Panc1 (cell line): ENCODE measurements around the gene ADCY2. TPM values are rescaled to one million over a fixed set of nuclear protein-coding genes. Genes with fewer than 3 reads are reported as not detected.

Experiments used
- ATAC-seq: fragments of 200-7000 bp; cut with Tn5 transposase; 2 replicates; pipeline ENCODE4 v1.9.1; 2020; ENCODE audit warnings: mild to moderate bottlenecking, moderate library complexity
- BruUV-seq: library from RNA; stranded (reverse); fragments of 400-500 nt; replicated peaks from 2 replicates; lab custom pipeline; 2021; lab: Mats Ljungman, UMichigan
- CTCF ChIA-PET: fragments of 300-600 bp; sonication (Branson Sonifier 250); formaldehyde crosslinking; loops from one replicate; lab custom pipeline; 2022; ENCODE audit warnings: antibody characterized with exemption; lab: Charles Lee
- POLR2A ChIA-PET: fragments of 300-600 bp; sonication (Branson Sonifier 250); formaldehyde crosslinking; loops from one replicate; lab custom pipeline; 2022; ENCODE audit warnings: antibody characterized with exemption; lab: Charles Lee
- DNase-seq: peaks from one replicate; pipeline ENCODE4 v3.0.0-alpha.2; 2010; ENCODE audit warnings: low read depth, low spot score
- H3K27ac ChIP-seq: 2 replicates; pipeline ENCODE4 v1.5.1; 2011; ENCODE audit warnings: mild to moderate bottlenecking, low read length, inconsistent platforms
- H3K27me3 ChIP-seq: fragments of 200-500 bp; sonication (Bioruptor generic); 2 replicates; pipeline ENCODE4 v1.6.0; 2014; ENCODE audit warnings: low read length, inconsistent platforms; ENCODE audit not compliant: control insufficient read depth, insufficient read depth
- H3K36me3 ChIP-seq: fragments of 200-500 bp; sonication (Bioruptor generic); 2 replicates; pipeline ENCODE4 v1.5.1; 2014; ENCODE audit warnings: inconsistent platforms, mild to moderate bottlenecking, low read length, moderate library complexity; ENCODE audit not compliant: control insufficient read depth, insufficient read depth
- H3K4me1 ChIP-seq: 2 replicates; pipeline ENCODE4 v1.5.1; 2011; ENCODE audit warnings: inconsistent platforms, mild to moderate bottlenecking, low read length, moderate library complexity; ENCODE audit not compliant: control insufficient read depth, insufficient read depth
- H3K4me3 ChIP-seq, 2 experiments: 2 replicates each; pipeline ENCODE4 v1.5.1; 2011 to 2012; ENCODE audit warnings: low read depth in 2 of 2, low read length in 2 of 2, mild to moderate bottlenecking in 2 of 2, inconsistent platforms in 1 of 2, moderate library complexity in 1 of 2
- H3K9me3 ChIP-seq: fragments of 200-500 bp; sonication (Bioruptor generic); 2 replicates; pipeline ENCODE4 v1.5.1; 2014; ENCODE audit warnings: low read depth, mild to moderate bottlenecking, inconsistent platforms, low read length, moderate library complexity; ENCODE audit not compliant: control insufficient read depth, insufficient read depth
- CTCF ChIP-seq: fragments of 450-650 bp; IDR thresholded peaks from 2 replicates; pipeline ENCODE4 v1.5.1; 2017; ENCODE audit warnings: mild to moderate bottlenecking
- POLR2AphosphoS5 ChIP-seq: IDR thresholded peaks from 2 replicates; pipeline ENCODE4 v1.6.1; 2012; ENCODE audit warnings: mild to moderate bottlenecking, low read depth, low read length, moderate library complexity
- SIN3A ChIP-seq: IDR thresholded peaks from 2 replicates; pipeline ENCODE4 v1.6.1; 2012; ENCODE audit warnings: low read depth, mild to moderate bottlenecking, low read length, moderate library complexity, borderline replicate concordance; ENCODE audit not compliant: insufficient read depth
- TCF7L2 ChIP-seq: IDR thresholded peaks from 2 replicates; pipeline ENCODE4 v1.6.1; 2011; ENCODE audit warnings: mild to moderate bottlenecking, low read depth, low read length, inconsistent platforms
- in situ Hi-C: cut with HindIII; loops from 2 replicates; pipeline ENCODE4 v1.10.0; 2016; ENCODE audit warnings: low sequenced_read_pairs, low pct_unique_long_range_greater_than_20kb
- intact Hi-C: fragments of 100-400 bp; cut with micrococcal nuclease; formaldehyde crosslinking; loops from one replicate; pipeline ENCODE4 v1.10.0; 2022; ENCODE audit not compliant: unreplicated experiment
- total RNA-seq: library from RNA; stranded (reverse); gene quantifications from one replicate; pipeline ENCODE4 v1.2.1, GENCODE V29; 2021; ENCODE audit not compliant: unreplicated experiment
- TF ChIP-seq, protein P1 (sequence below), 2 experiments: IDR thresholded peaks; 2 replicates each; pipeline ENCODE4 v1.6.1; 2011 to 2012; ENCODE audit warnings: low read depth in 2 of 2, control low read depth in 1 of 2, low read length in 1 of 2, mild to moderate bottlenecking in 1 of 2, moderate library complexity in 1 of 2; ENCODE audit not compliant: insufficient read depth in 1 of 2

ADCY2 gene
- total RNA-seq, 1 experiment from 2014 or later = 0.13 TPM

DNA sequence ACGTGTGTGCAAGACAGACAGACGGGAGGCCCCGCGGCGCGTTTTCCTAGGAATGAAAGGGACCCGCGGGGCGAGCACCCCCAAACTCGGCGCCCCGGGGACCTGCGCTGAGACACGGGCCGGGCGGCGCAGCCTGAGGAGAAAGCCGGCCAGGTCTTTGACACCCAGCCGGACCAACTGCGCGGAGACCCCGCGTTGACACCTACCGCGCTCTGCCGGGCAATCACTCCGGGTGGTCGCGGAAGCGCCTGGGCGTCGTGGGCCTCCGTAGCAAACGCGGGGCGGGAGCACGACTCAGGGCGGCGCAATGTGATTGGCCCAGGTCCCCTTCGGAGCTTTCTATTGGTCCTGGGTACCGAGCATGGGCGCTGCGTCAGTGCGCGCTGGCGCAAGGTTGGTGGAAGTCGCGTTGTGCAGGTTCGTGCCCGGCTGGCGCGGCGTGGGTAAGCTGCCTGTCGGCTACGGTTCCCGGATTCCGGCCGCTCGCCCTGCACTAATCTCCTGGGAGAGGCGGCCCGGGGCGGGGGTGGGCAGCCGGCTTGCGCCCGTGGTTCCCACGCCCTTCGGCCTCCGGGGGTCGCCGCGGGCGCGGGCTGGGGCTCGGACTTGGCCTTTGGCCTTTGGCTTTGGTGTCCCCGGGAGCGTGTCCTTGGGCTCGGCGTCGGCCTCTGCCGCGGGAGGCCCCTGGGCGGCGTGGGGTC lies 473.0 kb downstream of the ADCY2 start, which contains the start of the genes FASTKD3 and MTRR:
TSS of gene FASTKD3 (minus strand) at position 259 of the 701 bp plus-strand sequence. CDS start 948 bp downstream, outside the sequence.
TSS of gene MTRR (plus strand) at position 376 of the 701 bp plus-strand sequence. CDS start 1,647 bp downstream, outside the sequence.
- Histone ChIP-seq H3K27ac (peak within 1 kb of the TSS; percentile 94), H3K4me3 (peak within 1 kb of the TSS; percentile 73 to 80), H3K9me3 (no peaks in the 10 kb centered on the region), H3K27me3 (no peaks in the 10 kb centered on the region), H3K36me3 (peaks cover 26% of the 10 kb centered on the region), H3K4me1 (peaks cover 25% of the 10 kb centered on the region)
- ChIA-PET POLR2A (interaction anchor here (0.7 kb wide), 1 partner anchor 599 kb away, joined by 3 read pairs; no protein-coding TSS in a partner anchor), CTCF (interaction anchor here (1.3 kb wide), 1 partner anchor 1103 kb away, joined by 3 read pairs; no protein-coding TSS in a partner anchor)
- ATAC-seq (peak; percentile 100), DNase-seq (peak; percentile 73)
- in situ Hi-C loops (no loop called here), intact Hi-C loops (no loop called here)
- TF ChIP-seq TCF7L2 (peak; percentile 69; the same call in 1 of the 2 replicates), POLR2AphosphoS5 (peak; percentile 84), SIN3A (no peak; the same call in 1 of the 2 replicates), CTCF (no peak)
- TF ChIP-seq, protein P1, sequence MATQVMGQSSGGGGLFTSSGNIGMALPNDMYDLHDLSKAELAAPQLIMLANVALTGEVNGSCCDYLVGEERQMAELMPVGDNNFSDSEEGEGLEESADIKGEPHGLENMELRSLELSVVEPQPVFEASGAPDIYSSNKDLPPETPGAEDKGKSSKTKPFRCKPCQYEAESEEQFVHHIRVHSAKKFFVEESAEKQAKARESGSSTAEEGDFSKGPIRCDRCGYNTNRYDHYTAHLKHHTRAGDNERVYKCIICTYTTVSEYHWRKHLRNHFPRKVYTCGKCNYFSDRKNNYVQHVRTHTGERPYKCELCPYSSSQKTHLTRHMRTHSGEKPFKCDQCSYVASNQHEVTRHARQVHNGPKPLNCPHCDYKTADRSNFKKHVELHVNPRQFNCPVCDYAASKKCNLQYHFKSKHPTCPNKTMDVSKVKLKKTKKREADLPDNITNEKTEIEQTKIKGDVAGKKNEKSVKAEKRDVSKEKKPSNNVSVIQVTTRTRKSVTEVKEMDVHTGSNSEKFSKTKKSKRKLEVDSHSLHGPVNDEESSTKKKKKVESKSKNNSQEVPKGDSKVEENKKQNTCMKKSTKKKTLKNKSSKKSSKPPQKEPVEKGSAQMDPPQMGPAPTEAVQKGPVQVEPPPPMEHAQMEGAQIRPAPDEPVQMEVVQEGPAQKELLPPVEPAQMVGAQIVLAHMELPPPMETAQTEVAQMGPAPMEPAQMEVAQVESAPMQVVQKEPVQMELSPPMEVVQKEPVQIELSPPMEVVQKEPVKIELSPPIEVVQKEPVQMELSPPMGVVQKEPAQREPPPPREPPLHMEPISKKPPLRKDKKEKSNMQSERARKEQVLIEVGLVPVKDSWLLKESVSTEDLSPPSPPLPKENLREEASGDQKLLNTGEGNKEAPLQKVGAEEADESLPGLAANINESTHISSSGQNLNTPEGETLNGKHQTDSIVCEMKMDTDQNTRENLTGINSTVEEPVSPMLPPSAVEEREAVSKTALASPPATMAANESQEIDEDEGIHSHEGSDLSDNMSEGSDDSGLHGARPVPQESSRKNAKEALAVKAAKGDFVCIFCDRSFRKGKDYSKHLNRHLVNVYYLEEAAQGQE (IDR thresholded peaks at IDR 0.05; ENCODE audit: insufficient read depth in 1 of 2, low read depth in 2 of 2, low read length in 1 of 2) = 0 out of 4 replicates have a peak, but pooled peaks of 1 of the 2 experiments have one; percentile 47
- BruUV-seq = no TSS peak

DNA sequence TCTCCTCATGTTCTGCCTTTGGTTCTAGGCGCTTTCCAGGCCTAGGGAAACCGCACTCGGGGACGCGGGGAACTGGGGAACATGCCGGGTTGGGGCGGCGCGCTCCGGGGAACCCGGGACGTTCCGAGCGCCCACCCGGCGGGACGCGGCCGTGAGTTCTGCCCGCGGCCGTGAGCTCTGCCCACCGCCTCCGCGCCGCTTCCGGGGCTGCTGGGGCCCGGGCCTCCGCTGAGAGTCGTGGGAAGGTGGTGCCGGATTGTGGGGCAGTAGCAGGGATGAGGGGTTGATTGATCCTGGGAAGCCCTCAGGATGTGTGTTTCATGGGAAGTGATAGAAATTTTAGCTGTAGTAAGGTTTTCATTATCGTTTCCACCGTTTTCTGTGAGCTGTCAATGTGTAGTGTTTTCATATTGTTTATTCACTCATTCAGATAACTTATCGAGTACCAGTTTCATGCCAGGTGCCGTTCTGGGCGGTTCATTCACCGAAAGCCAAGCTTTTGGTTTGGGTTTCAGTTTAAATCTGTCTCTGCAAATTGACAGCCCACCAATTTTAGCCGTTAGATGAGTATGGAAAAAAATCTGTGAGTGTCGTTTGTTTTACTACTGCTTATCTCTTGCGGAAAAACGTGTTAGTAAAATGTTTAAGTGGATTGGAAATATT lies 473.7 kb downstream of the ADCY2 start:
- ChIA-PET POLR2A (no interaction called here), CTCF (interaction anchor here (1.3 to 1.4 kb wide), 2 partner anchors 17 to 1103 kb away, joined by 3 read pairs; no protein-coding TSS in a partner anchor)
- peaks cover 22% of the 10 kb centered on the region for H3K36me3 ChIP-seq
- in situ Hi-C loops (no loop called here), intact Hi-C loops (no loop called here)
- TF ChIP-seq TCF7L2 = no peak
- no peak for TF ChIP-seq POLR2AphosphoS5
- TF ChIP-seq SIN3A = no peak
- TF ChIP-seq, protein P1 (IDR thresholded peaks at IDR 0.05; ENCODE audit: insufficient read depth in 1 of 2, low read depth in 2 of 2, low read length in 1 of 2) = no peak
- no peak for TF ChIP-seq CTCF
- H3K4me3 ChIP-seq = peak overlapping the region; percentile 73 to 80
- H3K9me3 ChIP-seq = no peaks in the 10 kb centered on the region
- peaks cover 25% of the 10 kb centered on the region for H3K4me1 ChIP-seq
- BruUV-seq = TSS peak; percentile 72
- ATAC-seq = peak; percentile 27
- peak overlapping the region; percentile 94 for H3K27ac ChIP-seq
- no peak for DNase-seq
- H3K27me3 ChIP-seq = no peaks in the 10 kb centered on the region
